Adrenal gland (tissue), 12 donors: ENCODE results near the gene ABCB9. TPM values are rescaled to one million over a fixed set of nuclear protein-coding genes. Genes with fewer than 3 reads are reported as not detected.

Source experiments
- DNase-seq, 7 donors: peaks; one replicate each; pipeline ENCODE4 v3.0.0-alpha.2; 2019 to 2020
- H3K27ac ChIP-seq, 5 donors: fragments of 200-600 bp; sonication (generic) in 4 of 5; 1 replicate in 3 of 5; 2 replicates in 2 of 5; pipeline versions ENCODE4 v1.5.1 to v1.8.0; 2016 to 2020; ENCODE audit warnings: mild to moderate bottlenecking in 1 of 5
- H3K27me3 ChIP-seq: fragments of 200-600 bp; 2 replicates; pipeline ENCODE4 v1.8.0; 2021
- H3K36me3 ChIP-seq, 2 donors: fragments of 200-600 bp; replicated peaks in 1 of 2; 1 replicate in 1 of 2; 2 replicates in 1 of 2; pipeline versions ENCODE4 v1.5.1 to v1.8.0; 2018 to 2022
- H3K4me1 ChIP-seq, 2 donors: fragments of 200-600 bp; replicated peaks in 1 of 2; 1 replicate in 1 of 2; 2 replicates in 1 of 2; pipeline versions ENCODE4 v1.5.1 to v1.8.0; 2018 to 2021
- H3K4me3 ChIP-seq, 4 donors: fragments of 200-600 bp; sonication (generic) in 3 of 4; one replicate each; pipeline ENCODE4 v1.5.1; 2016 to 2018
- H3K9me3 ChIP-seq, 3 donors: fragments of 200-600 bp; sonication (generic) in 1 of 3; replicated peaks in 1 of 3; 1 replicate in 2 of 3; 2 replicates in 1 of 3; pipeline versions ENCODE4 v1.5.1 to v1.8.0; 2016 to 2021
- CTCF ChIP-seq, 6 experiments: fragments of 450-650 bp in 4 of 6; fragments of 200-600 bp in 2 of 6; sonication (generic) in 1 of 6; IDR thresholded peaks; 1 replicate in 5 of 6; 2 replicates in 1 of 6; pipeline versions ENCODE4 v1.5.1 to v1.8.0; 2016 to 2021; ENCODE audit warnings: antibody characterized with exemption in 6 of 6, mild to moderate bottlenecking in 2 of 6, moderate library complexity in 1 of 6
- POLR2A ChIP-seq, 2 donors: fragments of 450-650 bp; IDR thresholded peaks; one replicate each; pipeline ENCODE4 v1.6.1; 2017; ENCODE audit warnings: antibody characterized with exemption in 2 of 2, mild to moderate bottlenecking in 2 of 2, moderate library complexity in 1 of 2
- WGBS, 4 donors: extraction: QIAGEN DNeasy Blood & Tissue Kit in 2 of 4; methylation state at CpG; one replicate each; pipeline versions ENCODE4 v1.1.5 to v1.1.7; 2013 to 2017; 5-methylcytosine and 5-hydroxymethylcytosine counted together
- intact Hi-C, 2 donors: fragments of 100-400 bp; cut with DNase I; formaldehyde crosslinking; loops; one replicate each; pipeline versions ENCODE4 v1.14.1 to v1.15.0; 2022 to 2023
- polyA plus RNA-seq, 3 donors: library from polyadenylated mRNA; stranded (reverse); fragments of 200-250 nt in 2 of 3; fragments of 350-450 nt in 1 of 3; fragmentation: Illumina TruSeq in 1 of 3; extraction: RNeasy Lipid Tissue Mini Kit (QIAGEN cat#74804) in 1 of 3; gene quantifications; one replicate each; pipeline ENCODE4 v1.2.3, GENCODE V29; 2013 to 2014
- total RNA-seq, 9 donors: library from RNA; depleted of rRNA in 4 of 9; stranded (reverse); fragments of >200 nt in 4 of 9; fragments of 120-200 nt in 1 of 9; fragmentation: NEBNext Ultra II Directional in 1 of 9; extraction: Animal tissue kit (Norgen Biotek cat#: 25700) in 1 of 9; gene quantifications; one replicate each; pipeline versions ENCODE4 v1.1.0 to v1.2.4, GENCODE V29; 2013 to 2023
- donor health status: healthy with polysubstance abuse.
- donor health status: Bipolar disorder and iron deficiency.
- donor health status: DM: yes; HTN: yes; CAD: no.
- donor health status: DM: no; HTN: no; CAD: no.
- donor health status: DM: no; HTN: no; CAD: no.
- donor health status: DM: yes; HTN: yes; CAD: no.

Gene ABCB9
- total and polyA plus RNA-seq, 12 donors = 2.0 to 10.0 (median 6.2) TPM

- peak in 4 of 7 donors; percentile 45 to 68 (median 53) for DNase-seq
- Histone ChIP-seq H3K4me1 (peaks cover 75 to 82% of the 10 kb centered on the region in 2 donors), H3K27ac (peak overlapping the region; percentile 6 to 82 (median 57)), H3K9me3 (no peaks in the 10 kb centered on the region), H3K27me3 (no peaks in the 10 kb centered on the region), H3K4me3 (peak overlapping the region in 1 of 4 donors; percentile 31), H3K36me3 (no peaks in the 10 kb centered on the region)
- intact Hi-C loops = no loop called here
- WGBS, 4 donors = 21 to 33% (median 26%) methylated on average over 10 of the region's 10 CpGs
- no peak for TF ChIP-seq CTCF (IDR thresholded peaks at IDR 0.05)
- TF ChIP-seq POLR2A (IDR thresholded peaks at IDR 0.05) = peak in 1 of 2 donors; percentile 25
Observed at GRCh38 chr12:122891661-122892525, 74.4 kb downstream of the ABCB9 start.

- Histone ChIP-seq H3K4me3 (no peak overlapping the region), H3K36me3 (no peaks in the 10 kb centered on the region), H3K4me1 (peaks cover 81 to 92% of the 10 kb centered on the region in 2 donors), H3K9me3 (no peaks in the 10 kb centered on the region), H3K27me3 (no peaks in the 10 kb centered on the region), H3K27ac (peak overlapping the region in 3 of 5 donors; percentile 20 to 86 (median 82))
- DNase-seq = peak in 1 of 7 donors; percentile 42
- 59 to 66% (median 61%) methylated on average over 13 of the region's 13 CpGs for WGBS, 4 donors
- intact Hi-C loops = no loop called here
- TF ChIP-seq CTCF (IDR thresholded peaks at IDR 0.05) (no peak), POLR2A (IDR thresholded peaks at IDR 0.05) (no peak)
Observed at GRCh38 chr12:122889761-122890520, 76.3 kb downstream of the ABCB9 start.

DNA sequence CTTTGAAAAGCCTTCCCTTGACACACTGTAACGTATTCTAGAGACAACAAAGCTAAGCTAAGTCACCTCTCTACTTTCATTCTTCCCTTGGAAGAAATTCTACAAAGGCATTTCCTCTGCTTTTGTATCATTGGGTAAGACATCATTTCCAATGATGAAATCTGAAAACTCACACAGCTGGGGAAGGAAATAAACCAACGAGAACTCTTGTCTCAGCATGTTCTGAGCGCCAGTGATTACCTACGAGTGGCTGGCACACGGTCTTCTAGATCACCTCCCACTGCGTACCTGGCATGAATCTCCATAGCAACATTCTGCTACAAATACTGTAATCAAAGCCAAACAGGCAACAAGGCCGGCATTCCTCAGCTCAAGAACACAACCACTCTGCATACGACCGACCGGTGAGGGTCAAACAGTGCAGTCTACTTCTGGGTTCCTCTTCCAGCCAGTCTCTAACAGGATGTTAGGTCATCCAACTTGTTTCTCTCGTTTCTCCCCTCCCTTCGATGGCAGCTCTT, 78.0 kb downstream of the ABCB9 start:
- H3K36me3 ChIP-seq = no peaks in the 10 kb centered on the region
- intact Hi-C loops = no loop called here
- 8 to 10% (median 10%) methylated on average over 12 of the region's 12 CpGs for WGBS, 4 donors
- peak overlapping the region in 1 of 4 donors; percentile 39 for H3K4me3 ChIP-seq
- peak in 6 of 7 donors; percentile 54 to 81 (median 69) for DNase-seq
- H3K27me3 ChIP-seq = no peaks in the 10 kb centered on the region
- H3K4me1 ChIP-seq = peaks cover 83 to 91% of the 10 kb centered on the region in 2 donors
- peak in 1 of 2 donors; percentile 64 for TF ChIP-seq POLR2A (IDR thresholded peaks at IDR 0.05)
- no peak for TF ChIP-seq CTCF (IDR thresholded peaks at IDR 0.05)
- H3K9me3 ChIP-seq = no peaks in the 10 kb centered on the region
- H3K27ac ChIP-seq = peak overlapping the region; percentile 82 to 95 (median 87)

DNA sequence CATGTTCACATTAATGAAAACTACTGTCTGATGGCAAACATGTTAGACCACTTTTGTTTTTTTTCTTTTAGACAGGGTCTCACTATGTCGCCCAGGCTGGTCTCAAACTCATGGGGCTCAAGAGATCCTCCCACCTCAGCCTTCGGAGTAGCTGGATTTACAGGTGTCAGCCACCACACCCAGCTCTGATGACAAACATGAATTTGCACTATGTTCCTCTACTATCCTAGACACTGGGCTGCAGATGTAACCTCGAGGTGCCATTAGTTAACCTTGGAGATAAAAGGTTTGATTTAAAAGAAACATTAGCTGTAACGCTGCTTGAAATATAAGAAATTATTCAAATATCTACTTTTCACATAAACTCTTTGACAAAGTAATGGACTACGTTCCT, 78.4 kb downstream of the ABCB9 start:
- intact Hi-C loops = no loop called here
- WGBS, 4 donors = 34 to 55% (median 45%) methylated on average over 5 of the region's 5 CpGs
- Histone ChIP-seq H3K4me3 (peak overlapping the region in 1 of 4 donors; percentile 39), H3K9me3 (no peaks in the 10 kb centered on the region), H3K4me1 (peaks cover 78 to 86% of the 10 kb centered on the region in 2 donors), H3K27ac (peak overlapping the region; percentile 82 to 95 (median 87)), H3K36me3 (no peaks in the 10 kb centered on the region), H3K27me3 (no peaks in the 10 kb centered on the region)
- TF ChIP-seq CTCF (IDR thresholded peaks at IDR 0.05) = no peak
- no peak for TF ChIP-seq POLR2A (IDR thresholded peaks at IDR 0.05)
- DNase-seq = peak in 1 of 7 donors; percentile 47
